Mesothelial cell of epicardium (in vitro differentiated cells): Measurements from ENCODE around the gene MRPS34. TPM values are rescaled to one million over a fixed set of nuclear protein-coding genes. Genes with fewer than 3 reads are reported as not detected.
"Not testable (repeated sequence)": the region's sequence is repeated elsewhere in the genome, so short reads cannot be mapped to it uniquely, and the experiment has no call there.

Source experiments
- DNase-seq, 2 experiments: peaks; one replicate each; pipeline ENCODE4 v3.0.0; 2021; ENCODE audit warnings: low spot score in 2 of 2; ENCODE audit not compliant: unreplicated experiment in 2 of 2
- H3K27ac Mint-ChIP-seq: 2 replicates; pipeline ENCODE4 v1.8.0; 2021; ENCODE audit warnings: mixed read lengths
- H3K27me3 Mint-ChIP-seq: 2 replicates; pipeline ENCODE4 v1.8.0; 2021; ENCODE audit warnings: low read depth, mixed read lengths
- H3K36me3 Mint-ChIP-seq: 2 replicates; pipeline ENCODE4 v1.8.0; 2021; ENCODE audit warnings: mixed read lengths
- H3K4me1 Mint-ChIP-seq: 2 replicates; pipeline ENCODE4 v1.8.0; 2021; ENCODE audit warnings: mixed read lengths
- H3K4me3 Mint-ChIP-seq: 2 replicates; pipeline ENCODE4 v1.8.0; 2021; ENCODE audit warnings: mild to moderate bottlenecking, moderate library complexity, mixed read lengths
- H3K9me3 Mint-ChIP-seq: 2 replicates; pipeline ENCODE4 v1.8.0; 2021; ENCODE audit warnings: mixed read lengths
- CTCF ChIP-seq: fragments of 200-600 bp; sonication (generic); IDR thresholded peaks from one replicate; pipeline ENCODE4 v1.5.0; 2021; ENCODE audit warnings: antibody characterized with exemption; ENCODE audit not compliant: unreplicated experiment
- total RNA-seq: library from RNA; stranded (reverse); gene quantifications from 3 replicates; pipeline ENCODE4 v1.2.1, GENCODE V29; 2021

MRPS34 gene
- total RNA-seq, 1 donor from 2014 or later, result 62.2 TPM

GRCh38 chr16:1740781-1741490 lies 32.0 kb downstream of the MRPS34 start:
- Mint-ChIP-seq H3K27me3 (no peaks in the 10 kb centered on the region), H3K4me1 (peaks cover 10% of the 10 kb centered on the region), H3K27ac (no peak overlapping the region), H3K9me3 (no peaks in the 10 kb centered on the region), H3K4me3 (no peak overlapping the region), H3K36me3 (peaks cover 4% of the 10 kb centered on the region)
- no peak for DNase-seq
- TF ChIP-seq CTCF, result no peak

- Mint-ChIP-seq H3K9me3 (no peaks in the 10 kb centered on the region), H3K4me3 (no peak overlapping the region), H3K4me1 (peaks cover 3% of the 10 kb centered on the region), H3K36me3 (peaks cover 4% of the 10 kb centered on the region), H3K27ac (no peak overlapping the region), H3K27me3 (no peaks in the 10 kb centered on the region)
- TF ChIP-seq CTCF, result no peak
- DNase-seq, result no peak
These were observed 32.7 kb downstream of the MRPS34 start for GRCh38 chr16:1740234-1740633.

- no peak for DNase-seq
- Mint-ChIP-seq H3K9me3 (no peaks in the 10 kb centered on the region), H3K27ac (peak overlapping the region; percentile 9), H3K4me3 (no peak overlapping the region), H3K36me3 (no peaks in the 10 kb centered on the region), H3K27me3 (no peaks in the 10 kb centered on the region), H3K4me1 (no peaks in the 10 kb centered on the region)
- no peak for TF ChIP-seq CTCF
These were observed 38.1 kb downstream of the MRPS34 start for GRCh38 chr16:1734816-1735215.

GRCh38 chr16:1734123-1734522 lies 38.8 kb downstream of the MRPS34 start:
- Mint-ChIP-seq H3K27me3 (no peaks in the 10 kb centered on the region), H3K4me1 (no peaks in the 10 kb centered on the region), H3K4me3 (no peak overlapping the region), H3K27ac (no peak overlapping the region), H3K9me3 (no peaks in the 10 kb centered on the region), H3K36me3 (peaks cover 2% of the 10 kb centered on the region)
- DNase-seq, result no peak
- no peak for TF ChIP-seq CTCF

- not testable (repeated sequence) for H3K27me3 Mint-ChIP-seq, DNase-seq, H3K4me3 Mint-ChIP-seq, H3K27ac Mint-ChIP-seq, H3K36me3 Mint-ChIP-seq, H3K9me3 Mint-ChIP-seq, H3K4me1 Mint-ChIP-seq
These were observed 40.4 kb downstream of the MRPS34 start for GRCh38 chr16:1732551-1732987.

GRCh38 chr16:1732071-1732470 lies 40.9 kb downstream of the MRPS34 start:
- no peaks in the 10 kb centered on the region for H3K9me3 Mint-ChIP-seq
- H3K36me3 Mint-ChIP-seq, result peaks cover 7% of the 10 kb centered on the region
- H3K27me3 Mint-ChIP-seq, result no peaks in the 10 kb centered on the region
- H3K27ac Mint-ChIP-seq, result no peak overlapping the region
- TF ChIP-seq CTCF, result no peak
- no peak overlapping the region for H3K4me3 Mint-ChIP-seq
- H3K4me1 Mint-ChIP-seq, result no peaks in the 10 kb centered on the region
- no peak for DNase-seq
